Stimulated activated CD8-positive, alpha-beta memory T cell treated with anti-CD3 and anti-CD28 coated beads, Interleukin-7, amount 100 ng/mL, for 48 hours (primary cell): ENCODE data around the gene NT5M.

Source experiments
- DNase-seq, 2 donors: peaks; one replicate each; pipeline ENCODE4 v3.0.0-alpha.2; 2020; ENCODE audit warnings: low read depth in 1 of 2; ENCODE audit errors: extremely low read depth in 1 of 2

Gene NT5M

DNA sequence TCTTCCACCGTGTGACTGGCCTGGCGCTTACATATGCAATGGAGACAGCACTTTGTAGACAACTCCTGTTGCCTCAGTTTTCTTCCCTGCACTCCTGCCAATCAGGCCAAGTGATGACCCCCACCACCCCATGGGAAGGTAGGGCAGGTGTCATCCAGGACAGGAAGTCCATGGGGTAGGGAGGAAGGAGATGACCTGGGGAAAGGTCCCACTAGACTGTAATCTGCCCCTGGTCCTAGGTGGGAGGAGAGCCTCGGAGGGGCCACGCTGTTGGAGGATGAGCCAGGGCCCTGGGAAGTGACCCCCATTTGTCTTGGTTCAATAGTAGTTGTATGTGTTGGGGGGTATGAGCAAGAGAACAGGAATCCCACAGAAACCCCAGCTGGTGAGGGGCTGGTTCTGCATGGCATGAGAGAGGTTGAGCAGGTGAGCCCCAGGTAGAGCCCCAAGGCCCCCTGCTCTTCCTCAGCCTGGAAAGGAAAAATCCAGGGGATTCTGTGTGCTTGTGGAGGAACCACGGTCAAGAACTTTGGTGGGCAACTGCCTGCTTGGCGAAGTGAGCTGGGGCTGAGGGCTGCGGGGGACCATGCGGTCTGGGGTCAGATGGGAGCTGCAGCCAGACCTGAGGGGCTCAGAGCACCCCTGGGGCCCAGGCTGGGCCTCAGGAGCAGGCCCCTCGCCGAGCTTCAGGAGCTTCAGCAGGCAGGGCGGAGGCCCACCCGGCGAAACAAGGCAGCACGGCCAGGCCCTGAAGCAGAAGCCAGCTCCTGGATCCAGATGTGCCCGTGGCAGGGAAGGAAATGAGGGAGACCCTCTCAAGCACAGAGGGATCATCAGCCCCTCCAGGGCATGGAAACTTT is 50.7 kb downstream of the NT5M start:
- no peak for DNase-seq

GRCh38 chr17:17354560-17355349 is 51.6 kb downstream of the NT5M start:
- DNase-seq, result peak; percentile 42 to 55

- no peak for DNase-seq
These were observed 52.3 kb downstream of the NT5M start for GRCh38 chr17:17355426-17355825.

GRCh38 chr17:17356149-17356930 is 53.2 kb downstream of the NT5M start:
- DNase-seq, result peak; percentile 16 to 60

GRCh38 chr17:17356931-17357270 is 53.7 kb downstream of the NT5M start:
- DNase-seq, result no peak

GRCh38 chr17:17358060-17358751 is 55.0 kb downstream of the NT5M start:
- DNase-seq, result no peak

DNA sequence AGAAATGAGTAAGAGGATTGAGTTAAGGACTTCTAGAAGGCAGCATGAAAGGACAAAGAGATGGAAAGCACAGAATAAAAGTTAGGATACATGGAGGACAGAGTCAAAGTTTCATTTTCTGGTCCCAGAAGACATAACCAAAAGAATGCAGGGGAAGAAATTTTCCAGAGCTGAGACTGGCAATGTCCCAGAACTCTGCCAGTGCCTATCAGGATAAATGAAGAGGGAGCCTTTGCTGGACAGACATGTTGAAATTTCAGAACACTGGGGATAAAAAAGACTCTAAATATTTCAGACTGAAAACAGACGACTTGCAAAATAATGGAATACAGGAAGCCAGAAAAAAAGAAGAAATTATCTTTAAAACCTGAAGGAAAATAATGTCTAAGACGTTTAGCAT is 55.7 kb downstream of the NT5M start:
- DNase-seq, result no peak

DNA sequence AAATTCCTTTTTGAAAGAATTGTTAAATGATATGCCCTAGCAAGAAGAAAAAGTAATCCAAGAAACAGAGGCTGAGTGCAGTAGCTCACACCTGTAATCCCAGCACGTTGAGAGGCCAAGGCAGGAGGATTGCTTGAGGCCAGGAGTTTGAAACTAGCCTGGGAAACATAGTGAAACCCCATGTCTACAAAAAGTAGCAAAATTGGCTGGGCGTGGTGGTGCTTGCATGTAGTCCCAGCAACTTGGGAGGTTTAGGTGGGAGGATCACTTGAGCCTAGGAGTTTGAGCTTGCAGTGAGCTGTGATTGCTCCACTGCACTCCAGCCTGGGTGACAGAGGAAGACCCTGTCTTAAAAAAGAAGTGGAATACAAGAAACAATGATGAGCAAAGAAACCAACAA is 56.1 kb downstream of the NT5M start:
- DNase-seq, result no peak

GRCh38 chr17:17360087-17360730 is 57.0 kb downstream of the NT5M start:
- DNase-seq, result no peak

GRCh38 chr17:17361543-17361866 is 58.3 kb downstream of the NT5M start:
- DNase-seq, result no peak

GRCh38 chr17:17361867-17362539 is 58.8 kb downstream of the NT5M start:
- DNase-seq, result no peak

DNA sequence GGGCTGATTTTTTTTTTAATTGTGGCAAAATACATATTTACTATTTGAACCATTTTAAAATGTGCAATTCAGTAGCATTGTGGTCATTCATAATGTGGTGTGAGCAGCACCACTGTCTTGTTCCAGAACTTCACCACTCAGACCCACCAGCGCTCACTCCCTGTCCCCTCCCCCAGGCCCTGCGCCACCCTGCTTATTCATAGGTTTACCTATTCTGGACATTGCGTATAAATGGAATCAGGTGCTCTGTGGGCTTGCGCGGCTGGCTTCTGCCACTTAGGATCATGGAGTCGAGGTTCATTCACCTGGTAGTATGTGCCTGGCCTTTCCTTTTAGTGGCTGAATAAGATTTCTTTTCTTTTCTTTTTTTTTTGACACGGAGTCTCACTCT is 59.4 kb downstream of the NT5M start:
- no peak for DNase-seq

DNA sequence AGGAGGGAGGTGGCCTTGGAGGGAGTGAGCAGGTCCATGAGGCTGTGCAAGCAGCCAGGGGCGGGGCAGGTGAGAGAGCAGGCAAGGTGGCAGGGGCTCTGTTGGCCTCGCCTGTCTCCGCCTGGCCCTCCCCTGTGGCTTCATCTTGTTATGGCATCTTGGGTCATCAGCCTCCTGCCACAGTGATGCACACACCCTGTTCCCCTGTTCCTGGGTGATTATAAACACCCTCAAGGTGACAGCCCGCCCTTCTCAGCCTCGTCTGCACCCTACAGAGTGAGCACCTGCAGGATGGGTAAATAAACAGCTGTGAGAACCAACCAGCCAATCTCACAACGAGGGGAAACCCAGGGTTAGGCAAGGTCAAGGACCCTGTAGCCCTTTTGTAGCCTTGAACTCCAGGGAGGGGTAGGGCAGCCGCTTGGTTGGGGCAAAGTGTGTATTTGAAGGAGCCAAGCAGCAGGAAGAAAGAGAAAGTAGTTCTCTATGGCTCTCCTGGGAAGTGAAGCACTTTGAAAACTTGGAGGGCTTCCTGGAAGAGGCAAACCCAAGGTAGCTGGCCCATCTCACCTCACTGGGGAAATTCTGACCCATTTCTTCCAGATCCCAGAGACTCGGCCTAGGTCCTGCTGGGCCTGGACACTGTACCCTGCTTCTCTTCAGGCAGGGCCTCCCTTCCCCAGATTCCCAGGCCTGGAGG is 60.6 kb downstream of the NT5M start:
- no peak for DNase-seq

- DNase-seq, result no peak
These were observed 61.1 kb downstream of the NT5M start for GRCh38 chr17:17364338-17364667.

- DNase-seq, result no peak
These were observed 62.4 kb downstream of the NT5M start for GRCh38 chr17:17365476-17366110.

DNA sequence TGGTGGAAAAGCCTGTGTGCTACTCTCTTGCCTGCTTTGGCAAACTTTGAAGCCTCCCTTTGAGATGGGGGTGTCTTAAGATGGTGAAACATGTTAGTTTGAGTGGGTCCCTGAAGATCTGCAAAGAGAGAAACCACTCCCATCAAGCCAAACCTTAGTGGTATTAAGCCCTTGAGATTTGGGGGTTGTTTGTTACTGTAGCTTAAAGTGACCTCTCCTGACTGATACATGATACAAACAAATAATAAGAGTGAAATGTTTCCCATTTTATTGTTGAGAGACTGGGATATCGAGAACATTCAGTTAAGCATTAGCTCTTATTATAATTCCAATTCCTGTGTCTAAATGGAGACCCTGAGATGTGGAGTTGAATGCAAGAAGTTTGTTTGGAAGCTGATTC is 63.1 kb downstream of the NT5M start:
- DNase-seq, result no peak

DNA sequence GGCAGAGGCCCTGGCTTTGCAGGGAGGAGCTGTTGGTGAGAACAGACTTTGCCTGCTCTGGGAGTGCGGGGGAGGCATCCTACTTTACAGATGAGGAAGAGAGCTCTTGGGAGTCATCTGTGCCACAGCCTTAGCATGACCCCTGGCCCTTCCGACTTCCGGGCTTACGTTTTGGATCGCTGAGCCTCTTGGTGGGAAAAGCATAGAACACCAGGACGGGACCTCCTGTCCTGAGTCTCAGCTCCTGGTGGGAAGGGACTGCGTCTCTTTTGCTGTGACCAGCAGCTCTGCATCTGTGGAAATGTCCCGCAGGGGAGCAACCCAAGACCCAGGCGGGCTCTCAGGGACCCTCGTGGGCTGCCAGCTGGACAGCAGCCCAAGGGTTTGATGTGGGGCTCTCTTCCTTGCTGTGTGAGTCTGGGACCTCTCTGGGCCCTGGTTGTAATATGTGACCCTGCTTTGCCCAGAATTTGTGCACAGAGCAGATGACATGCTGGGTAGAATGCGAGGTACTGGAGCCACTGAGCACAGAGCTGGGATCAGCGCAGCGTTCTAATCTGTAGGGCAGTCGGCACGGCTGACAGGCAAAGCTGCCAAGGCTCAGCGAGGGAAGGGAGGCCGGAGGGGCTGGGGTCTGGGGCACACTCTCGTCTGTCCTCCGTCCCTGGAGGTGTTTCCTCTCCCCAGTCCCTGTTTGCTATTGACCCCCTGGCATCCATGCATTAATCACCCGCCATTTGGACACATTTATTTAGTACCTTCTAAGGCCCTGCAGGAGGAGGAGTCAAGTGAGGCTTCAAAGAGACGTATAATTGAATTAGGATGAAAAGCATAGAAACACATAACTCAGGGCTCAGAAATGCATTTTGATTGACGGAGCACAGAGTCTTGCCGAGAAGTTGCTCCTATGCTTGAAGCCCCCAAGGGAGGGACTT is 64.0 kb downstream of the NT5M start:
- DNase-seq, result no peak

GRCh38 chr17:17367931-17368330 is 64.8 kb downstream of the NT5M start:
- no peak for DNase-seq
